ENCODE measurements around the gene FPGT.
"Not testable (repeated sequence)": the region's sequence is repeated elsewhere in the genome, so short reads cannot be mapped to it uniquely, and the experiment has no call there.

The FPGT gene

DNA sequence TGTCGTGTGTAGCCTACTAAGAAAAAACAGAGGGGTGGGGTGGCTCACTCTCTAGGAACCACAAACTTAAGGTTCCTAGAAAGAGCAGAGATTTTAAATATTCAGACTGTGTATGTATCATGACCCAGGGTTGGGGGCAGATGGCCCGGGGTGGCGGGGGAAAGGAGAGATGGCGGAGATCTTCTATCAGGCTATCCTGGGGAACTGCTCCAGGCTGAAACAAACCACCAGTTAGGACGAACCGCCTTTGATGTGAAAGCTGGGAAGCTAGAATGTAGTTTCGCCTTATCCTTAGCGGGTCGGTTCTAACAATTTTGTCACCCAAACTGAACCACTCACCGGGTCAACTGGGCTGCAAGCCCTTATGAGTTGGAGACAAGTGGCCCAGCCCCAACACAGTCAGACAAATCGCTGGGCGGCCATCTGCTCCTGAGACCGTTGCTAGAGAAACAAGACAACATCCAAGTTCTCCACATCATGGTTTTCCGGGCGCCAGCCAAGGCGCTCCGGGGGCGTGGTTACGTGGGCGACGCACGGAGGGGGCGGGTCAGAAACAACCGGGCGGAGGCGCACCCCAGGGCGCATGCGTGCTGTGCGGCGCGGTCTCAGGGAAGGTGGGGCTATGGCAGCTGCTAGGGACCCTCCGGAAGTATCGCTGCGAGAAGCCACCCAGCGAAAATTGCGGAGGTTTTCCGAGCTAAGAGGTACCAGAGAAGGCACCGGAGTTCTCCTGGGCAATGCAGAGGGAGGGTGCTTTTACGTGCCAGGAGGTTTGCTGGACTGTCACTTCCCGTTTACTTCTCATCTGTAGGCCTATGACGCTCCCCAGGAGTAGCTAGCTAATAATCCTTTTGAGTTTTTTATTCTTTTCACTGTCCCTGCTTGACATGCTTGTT is at the start of gene FPGT, which contains the start of gene LRRIQ3:
Gene FPGT, plus strand, starts transcription at position 586 of the 896 bp plus-strand sequence. Its CDS starts 37 bp downstream, at position 623.
Gene LRRIQ3, minus strand, starts transcription at position 520 of the 896 bp plus-strand sequence. CDS start 14,492 bp downstream, outside the sequence.
- DNase-seq (ENCODE audit: low read depth) = peak; percentile 94

DNA sequence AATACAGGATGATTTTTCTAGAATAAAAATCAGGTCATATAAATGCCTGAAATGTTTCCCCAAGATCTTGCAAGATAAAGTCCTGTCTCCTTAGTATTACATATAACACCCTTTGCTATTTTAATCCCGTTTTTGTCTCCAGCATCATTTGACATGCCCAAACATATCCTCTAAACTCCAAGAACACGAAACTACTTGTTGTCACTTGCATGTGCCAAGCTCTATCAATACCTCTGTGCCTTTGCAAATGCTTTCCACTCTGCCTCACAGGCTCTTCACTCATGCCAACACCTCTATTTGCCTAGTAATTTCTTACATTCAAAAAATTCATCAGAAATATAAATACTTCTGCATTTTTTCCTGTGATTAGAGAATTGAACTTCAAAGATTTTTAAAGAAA is 38.0 kb upstream of the FPGT start:
- no peak for DNase-seq (ENCODE audit: low read depth)

DNA sequence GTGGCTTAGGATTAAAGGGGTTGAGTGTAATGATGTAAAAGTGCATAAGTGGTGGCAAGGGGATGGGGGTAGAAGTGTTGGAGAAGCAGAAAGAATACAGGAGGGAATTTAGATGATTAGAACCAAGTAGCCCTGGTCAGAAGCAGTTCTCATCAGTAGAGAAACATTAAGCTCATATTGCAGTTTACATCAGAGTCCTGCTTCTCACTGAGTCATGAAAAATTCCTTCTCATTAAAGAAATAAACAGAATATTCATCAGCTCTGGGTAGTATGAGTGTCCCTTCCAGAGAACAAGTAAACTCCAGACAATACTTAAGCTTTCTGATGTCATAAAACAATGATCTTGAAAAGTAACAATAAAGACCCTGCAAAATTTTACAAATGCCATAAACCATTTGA is 36.5 kb upstream of the FPGT start:
- no peak for DNase-seq (ENCODE audit: low read depth)

DNA sequence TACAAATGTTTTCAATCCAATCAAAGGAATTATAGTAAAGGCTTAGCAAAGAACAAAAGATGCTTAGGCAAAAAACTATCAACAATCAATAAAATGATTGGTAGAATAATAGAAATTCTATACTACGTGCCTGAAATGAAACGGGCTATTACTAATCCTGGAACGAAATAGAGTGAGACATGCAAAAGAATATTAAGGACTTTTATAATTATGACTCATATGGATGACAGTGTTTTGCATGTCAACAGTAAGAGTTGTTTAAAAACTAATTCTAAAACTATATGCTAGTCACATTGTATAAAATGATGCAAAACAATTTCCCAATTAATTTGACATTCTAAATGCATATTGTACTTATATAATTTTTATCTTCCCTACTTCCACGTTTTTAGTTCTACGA is 35.7 kb upstream of the FPGT start:
- no peak for DNase-seq (ENCODE audit: low read depth)

DNA sequence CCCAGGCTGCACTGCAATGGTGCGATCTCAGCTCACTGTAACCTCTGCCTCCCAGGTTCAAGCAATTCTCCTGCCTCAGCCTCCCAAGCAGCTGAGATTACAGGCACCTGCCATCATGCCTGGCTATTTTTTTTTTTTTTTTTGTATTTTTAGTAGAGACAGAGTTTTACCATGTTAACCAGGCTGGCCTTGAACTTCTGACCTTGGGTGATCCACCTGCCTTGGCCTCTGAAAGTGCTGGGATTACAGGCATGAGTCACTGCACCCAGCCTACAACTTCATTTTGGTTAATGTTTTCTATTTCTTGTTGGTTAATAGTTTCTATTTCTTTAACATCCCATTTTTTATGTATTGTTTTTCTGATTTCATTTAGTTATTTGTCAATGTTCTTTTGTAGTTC is 23.6 kb upstream of the FPGT start:
- not testable (repeated sequence) for DNase-seq (ENCODE audit: low read depth)

DNA sequence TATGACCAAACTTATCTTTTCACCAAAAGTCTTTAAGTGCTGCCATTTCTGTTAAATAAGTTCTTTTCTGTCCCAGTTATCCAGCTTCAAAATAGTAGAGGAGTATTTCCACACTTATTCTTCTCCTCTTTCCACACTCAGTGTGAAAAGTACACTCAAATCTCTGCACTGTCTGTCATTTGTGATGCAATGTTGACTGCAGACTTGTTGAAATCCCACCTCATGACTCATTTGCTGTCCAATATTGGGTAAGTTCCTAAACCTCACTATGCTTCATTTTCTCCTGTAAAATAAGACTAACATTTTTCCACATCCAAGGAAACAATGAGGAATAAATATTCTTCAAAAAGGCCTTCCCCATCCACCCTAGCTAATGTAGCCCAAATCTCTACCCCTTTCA is 17.6 kb upstream of the FPGT start:
- DNase-seq (ENCODE audit: low read depth) = no peak

DNA sequence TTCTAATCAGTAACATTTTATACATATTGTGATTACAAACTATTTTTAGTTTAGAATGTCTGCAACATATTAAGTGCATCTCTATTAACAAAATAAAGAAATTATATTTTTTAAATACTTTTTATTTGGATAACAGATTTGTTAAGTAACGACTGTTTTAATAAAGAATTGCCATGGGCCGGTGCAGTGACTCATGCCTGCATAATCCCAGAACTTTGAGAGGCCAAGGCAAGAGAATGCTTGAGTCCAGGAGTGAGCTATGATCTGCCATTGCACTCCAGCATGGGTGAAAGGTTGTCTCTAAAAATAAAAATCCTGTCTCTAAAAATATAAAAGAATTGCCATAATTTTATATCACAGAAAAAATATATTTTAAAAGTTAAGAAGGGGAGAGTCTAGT is 4.1 kb upstream of the FPGT start:
- no peak for DNase-seq (ENCODE audit: low read depth)

DNA sequence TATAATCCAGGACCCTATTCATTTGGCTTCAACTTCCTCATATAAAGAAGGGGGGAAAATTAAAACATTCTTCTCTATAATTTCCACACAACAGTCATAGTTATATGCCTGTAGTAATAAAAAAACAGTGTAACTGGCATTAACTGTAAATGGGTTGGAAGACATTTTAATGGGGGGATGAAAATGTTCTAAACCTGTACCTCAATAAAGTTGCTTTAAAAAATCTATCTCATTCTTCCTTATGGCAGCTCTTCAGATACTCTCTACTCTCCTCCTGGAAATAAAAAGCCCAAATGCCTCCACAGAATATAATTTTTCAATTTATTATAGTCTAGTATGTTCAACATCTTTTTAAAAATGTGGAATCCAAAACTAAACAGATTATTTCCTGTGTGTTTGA is 2.7 kb upstream of the FPGT start:
- DNase-seq (ENCODE audit: low read depth) = no peak

DNA sequence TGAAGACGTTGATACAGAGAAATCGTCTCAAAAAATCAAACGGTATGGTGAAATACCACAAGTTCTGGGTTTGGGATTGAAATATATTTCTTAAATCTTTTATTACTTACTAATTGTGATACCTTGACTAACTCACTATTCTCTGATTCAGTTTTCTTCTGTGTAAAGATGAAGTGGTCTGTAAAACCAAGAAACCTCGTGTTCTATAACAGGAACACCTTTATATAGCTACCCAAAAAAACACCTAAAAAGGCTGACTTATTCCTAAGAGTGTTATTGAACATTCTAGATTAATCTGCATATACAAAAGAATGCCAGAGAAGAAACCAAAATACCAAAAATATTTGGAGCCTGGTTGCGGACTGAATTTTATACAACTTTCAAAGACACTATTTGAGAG is 787 bp upstream of the FPGT start:
- no peak for DNase-seq (ENCODE audit: low read depth)

DNA sequence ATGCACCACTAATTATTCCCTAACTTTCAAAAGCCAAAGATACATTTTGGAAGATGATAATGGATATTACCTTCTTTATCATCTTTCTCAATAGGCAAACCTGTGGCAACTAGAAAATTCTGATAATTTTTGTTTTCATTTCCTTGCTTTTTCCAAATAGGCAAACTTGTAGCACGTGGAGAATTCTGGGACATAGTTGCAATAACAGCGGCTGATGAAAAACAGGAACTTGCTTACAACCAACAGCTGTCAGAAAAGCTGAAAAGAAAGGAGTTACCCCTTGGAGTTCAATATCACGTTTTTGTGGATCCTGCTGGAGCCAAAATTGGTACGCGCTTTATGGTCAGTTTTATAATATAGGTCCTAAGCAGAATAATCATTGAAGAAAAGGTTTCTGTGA is 1.5 kb downstream of the FPGT start:
- no peak for DNase-seq (ENCODE audit: low read depth)

DNA sequence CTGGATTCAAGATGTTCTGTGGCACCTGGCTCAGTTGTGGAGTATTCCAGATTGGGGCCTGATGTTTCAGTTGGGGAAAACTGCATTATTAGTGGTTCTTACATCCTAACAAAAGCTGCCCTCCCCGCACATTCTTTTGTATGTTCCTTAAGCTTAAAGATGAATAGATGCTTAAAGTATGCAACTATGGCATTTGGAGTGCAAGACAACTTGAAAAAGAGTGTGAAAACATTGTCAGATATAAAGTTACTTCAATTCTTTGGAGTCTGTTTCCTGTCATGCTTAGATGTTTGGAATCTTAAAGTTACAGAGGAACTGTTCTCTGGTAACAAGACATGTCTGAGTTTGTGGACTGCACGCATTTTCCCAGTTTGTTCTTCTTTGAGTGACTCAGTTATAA is 7.2 kb downstream of the FPGT start:
- DNase-seq (ENCODE audit: low read depth) = no peak

DNA sequence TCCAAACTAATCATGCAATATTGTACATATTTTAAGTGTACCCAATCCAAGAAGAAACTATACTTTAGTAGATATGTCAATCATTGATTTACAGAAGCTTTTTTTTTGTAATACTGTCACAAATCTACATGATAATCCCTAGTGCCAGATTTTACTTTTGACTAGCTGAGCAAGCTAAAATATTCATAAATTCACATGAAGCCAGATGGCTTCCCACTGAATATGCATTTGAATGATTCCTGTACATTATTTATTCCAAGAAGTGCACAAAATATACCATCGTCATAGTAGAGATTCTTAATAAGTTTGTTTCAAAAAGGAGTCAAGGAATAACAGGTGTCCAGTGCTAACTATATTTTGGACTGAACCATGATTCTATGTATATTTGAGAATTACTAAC is 17.2 kb downstream of the FPGT start:
- DNase-seq (ENCODE audit: low read depth) = no peak

DNA sequence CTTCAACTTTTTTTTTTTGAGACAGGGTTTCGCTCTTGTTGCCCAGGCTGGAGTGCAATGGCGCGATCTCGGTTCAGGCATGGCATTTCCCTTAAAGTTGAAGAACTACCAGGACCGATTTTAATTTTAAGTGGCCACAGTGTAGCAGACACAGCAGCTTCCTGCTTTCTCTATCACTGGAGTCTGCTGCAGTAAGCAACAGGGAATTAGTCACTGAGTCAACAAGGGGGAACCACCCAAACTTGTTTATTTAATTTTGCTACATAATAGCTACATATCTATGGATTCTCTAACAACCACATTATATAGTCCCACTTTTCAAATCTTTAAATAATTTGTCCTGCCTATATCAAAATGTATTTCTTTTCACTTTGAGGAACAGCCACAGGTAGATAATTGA is 24.7 kb downstream of the FPGT start:
- DNase-seq (ENCODE audit: low read depth) = no peak

DNA sequence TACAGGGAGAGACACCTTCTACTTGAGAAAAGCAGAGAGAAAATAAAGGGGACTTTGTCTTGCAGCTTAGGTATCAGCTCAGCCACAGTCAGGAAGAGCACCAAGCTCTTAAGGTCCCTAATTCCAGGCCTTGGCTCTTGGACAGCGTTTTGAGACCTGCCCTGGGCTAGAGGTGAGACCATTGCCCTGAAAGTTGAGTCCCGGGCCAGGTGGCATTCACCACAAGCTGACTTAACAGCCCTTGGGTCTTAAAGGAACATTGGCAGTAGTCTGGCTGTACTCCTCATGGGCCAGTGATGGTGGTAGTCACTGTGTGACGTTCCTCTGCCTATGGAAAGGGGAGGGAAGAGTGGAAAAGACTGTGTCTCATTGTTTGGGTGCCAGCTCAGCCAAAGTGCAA is 25.4 kb downstream of the FPGT start:
- DNase-seq (ENCODE audit: low read depth) = no peak

DNA sequence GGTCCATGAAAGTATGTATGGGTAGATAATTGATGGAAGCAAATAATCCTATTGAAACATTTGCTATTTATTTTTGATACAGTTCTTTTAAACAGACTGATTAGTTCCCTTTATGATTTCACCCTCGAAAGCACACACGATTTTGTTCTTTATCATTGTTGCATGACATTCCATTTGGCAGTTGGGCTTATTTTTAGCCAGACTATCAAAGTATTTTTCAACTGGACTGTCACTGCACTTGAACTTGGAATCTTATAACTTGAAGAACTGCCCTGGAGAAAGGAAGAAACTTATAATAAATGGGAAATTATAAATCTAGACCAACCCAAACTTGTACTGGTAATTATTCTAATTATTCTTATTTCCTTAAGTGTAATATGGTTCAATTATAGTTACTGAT is 37.1 kb downstream of the FPGT start, which contains the start of gene TNNI3K:
Gene TNNI3K, plus strand, starts transcription at position 235 of the 400 bp plus-strand sequence. Its CDS starts 65 bp downstream, at position 300.
- no peak for DNase-seq (ENCODE audit: low read depth)

DNA sequence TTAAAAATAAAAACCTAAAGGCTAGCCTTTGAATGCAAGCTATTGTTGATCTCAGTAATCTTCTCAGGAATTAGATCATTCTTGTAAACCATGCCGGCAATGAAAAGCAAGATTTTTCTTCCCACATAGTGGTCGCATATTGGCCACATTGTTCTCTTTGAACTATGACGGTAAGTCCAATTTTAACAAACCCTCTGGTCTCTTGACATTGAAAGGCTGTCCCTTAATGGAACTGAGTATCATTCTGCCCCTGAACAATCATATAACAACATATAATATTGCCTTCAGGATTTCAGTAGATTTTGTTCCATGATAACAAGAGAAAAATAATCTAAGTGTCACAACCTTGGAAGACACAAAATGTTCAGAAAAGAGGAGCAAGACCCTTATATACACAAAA is 38.4 kb downstream of the FPGT start:
- DNase-seq (ENCODE audit: low read depth) = no peak

DNA sequence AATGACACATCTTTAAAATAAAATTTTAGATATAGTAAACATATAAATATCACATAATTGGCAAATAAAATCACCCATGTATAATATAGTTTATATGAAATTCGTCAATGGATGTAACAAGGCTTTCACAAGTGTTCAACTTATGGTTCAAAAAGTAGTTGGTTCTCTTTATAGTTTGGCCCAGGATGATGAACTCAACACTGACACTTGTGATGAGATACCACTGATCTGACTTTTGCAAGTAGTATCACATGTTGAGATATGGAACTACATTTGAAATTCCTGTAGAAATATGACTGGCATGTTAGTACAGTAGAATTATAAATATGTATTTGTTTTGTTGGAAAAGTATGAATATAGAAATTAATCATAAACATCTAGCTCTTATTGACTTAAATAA is 39.0 kb downstream of the FPGT start:
- DNase-seq (ENCODE audit: low read depth) = no peak

DNA sequence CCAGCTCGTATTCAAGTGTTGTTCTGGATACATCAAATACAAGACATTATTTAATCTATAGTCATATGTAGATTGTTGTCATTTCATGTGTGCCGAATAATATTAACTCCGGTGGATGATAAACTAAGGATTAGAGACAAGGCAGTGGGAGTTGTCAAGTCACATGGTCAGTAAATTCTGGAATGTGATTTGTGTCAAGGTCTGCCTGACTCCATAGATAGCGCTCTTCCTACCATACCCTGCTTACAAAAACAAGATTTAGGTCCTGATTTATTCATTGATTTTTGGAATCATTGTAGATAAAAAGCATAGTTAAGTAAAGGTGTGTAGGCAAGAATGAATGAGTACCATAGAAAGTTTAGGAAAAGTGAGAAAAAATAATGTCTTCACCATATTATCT is 39.7 kb downstream of the FPGT start:
- no peak for DNase-seq (ENCODE audit: low read depth)

DNA sequence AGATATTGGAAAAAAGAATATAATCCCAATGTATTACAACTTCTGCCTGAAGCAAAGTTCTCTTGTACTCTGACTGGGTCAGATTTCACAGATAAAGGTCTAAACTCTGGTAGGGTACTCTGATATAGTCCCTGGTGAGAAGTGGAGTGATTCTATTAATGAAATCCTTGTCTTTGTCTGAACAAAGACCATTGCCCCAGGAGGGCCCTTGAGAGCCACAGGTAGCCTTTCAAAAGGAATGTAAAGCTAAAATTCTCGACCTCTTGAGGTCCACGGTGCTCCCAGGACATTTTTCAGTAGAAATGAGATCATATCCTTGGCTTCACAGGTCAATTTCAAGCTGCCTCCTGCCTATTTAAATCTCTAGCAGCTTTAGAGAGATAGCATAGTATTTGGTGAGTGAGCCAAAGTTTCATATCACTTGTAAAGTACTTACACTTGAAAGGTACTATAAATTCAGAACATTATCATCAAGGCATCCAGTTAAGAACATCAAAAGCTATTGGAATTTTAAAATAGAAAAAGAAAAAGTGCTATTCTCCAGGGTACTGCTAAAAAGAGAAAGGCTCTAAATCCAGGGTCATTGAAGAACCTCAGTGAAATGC is 47.2 kb downstream of the FPGT start:
- no peak for DNase-seq (ENCODE audit: low read depth)

DNA sequence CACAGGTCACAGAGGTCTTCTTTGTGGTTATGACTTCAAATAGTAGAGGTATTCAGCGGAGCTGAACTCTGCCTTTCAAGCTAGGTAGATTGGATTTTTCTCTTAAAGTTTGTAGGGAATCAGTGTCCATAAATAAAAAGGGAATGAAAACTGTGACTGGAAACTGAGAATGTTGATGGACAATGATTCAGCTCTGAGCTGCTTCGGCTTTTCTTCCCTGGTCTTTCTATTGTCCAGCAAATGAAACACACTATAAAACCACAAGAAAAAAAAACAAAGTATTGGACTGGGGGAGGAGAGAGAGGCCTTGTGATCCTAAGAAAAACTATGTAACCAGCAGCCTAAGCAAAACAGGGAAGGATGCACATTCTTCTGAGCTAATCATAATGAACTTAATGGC is 48.3 kb downstream of the FPGT start:
- no peak for DNase-seq (ENCODE audit: low read depth)

DNA sequence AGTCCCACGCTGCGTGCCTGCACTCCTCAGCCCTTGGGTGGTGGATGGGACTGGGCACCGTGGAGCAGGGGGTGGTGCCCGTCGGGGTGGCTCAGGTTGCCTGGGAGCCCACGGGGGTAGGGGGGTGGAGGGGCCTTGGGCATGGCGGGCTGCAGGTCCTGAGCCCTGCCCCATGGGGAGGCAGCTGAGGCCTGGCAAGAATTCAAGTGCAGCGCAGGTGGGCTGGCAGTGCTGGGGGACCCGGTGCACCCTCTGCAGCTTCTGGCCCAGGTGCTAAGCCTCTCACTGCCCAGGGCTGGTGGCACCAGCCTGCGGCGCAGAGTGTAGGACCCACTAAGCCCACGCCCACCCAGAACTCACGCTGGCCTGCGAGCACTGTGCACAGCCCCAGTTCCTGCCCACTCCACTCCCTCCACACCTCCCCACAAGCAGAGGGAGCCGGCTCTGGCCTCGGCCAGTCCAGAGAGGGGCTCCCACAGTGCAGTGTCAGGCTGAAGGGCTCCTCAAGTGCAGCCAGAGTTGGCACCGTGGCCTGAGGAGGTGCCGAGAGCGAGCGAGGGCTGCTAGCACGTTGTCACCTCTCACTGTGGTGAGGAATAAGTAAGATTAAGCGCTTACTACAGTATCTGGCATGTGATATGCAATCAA is 50.0 kb downstream of the FPGT start:
- DNase-seq (ENCODE audit: low read depth) = no peak

DNA sequence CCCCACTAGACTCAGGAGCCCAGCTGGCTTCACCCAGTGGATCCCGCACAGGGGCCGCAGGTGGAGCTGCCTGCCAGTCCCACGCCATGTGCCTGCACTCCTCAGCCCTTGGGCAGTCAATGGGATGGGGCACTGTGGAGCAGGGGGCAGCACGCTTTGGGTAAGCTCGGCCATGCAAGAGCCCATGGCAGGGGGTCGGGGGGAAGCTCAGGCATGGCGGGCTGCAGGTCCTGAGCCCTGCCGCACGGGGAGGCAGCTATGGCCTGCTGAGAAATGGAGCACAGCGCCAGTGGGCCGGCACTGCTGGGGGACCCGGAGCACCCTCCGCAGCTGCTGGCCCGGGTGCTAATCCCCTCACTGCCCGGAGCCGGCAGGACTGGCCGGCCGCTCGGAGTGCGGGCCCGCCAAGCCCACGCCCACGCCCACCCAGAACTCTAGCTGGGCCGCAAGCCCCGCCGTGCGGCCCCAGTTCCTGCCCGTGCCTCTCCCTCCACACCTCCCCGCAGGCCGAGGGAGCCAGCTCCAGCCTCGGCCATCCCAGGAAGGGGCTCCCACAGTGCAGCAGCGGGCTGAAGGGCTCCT is 55.3 kb downstream of the FPGT start:
- DNase-seq (ENCODE audit: low read depth) = not testable (repeated sequence)

Data from stimulated activated CD8-positive, alpha-beta memory T cell treated with anti-CD3 and anti-CD28 coated beads, Interleukin-4, amount 100 ng/mL, for 24 hours (primary cell).